Keratinocyte (primary cell): ENCODE measurements around the gene METTL5. TPM values are rescaled to one million over a fixed set of nuclear protein-coding genes. Genes with fewer than 3 reads are reported as not detected.
"Not testable (repeated sequence)": the region's sequence is repeated elsewhere in the genome, so short reads cannot be mapped to it uniquely, and the experiment has no call there.

Experiments used
- DNase-seq: peaks from one replicate; pipeline ENCODE4 v3.0.0-alpha.2; 2011; ENCODE audit warnings: low read depth, missing footprints, low spot score
- FAIRE-seq: peaks from 2 replicates; lab custom pipeline; 2011; peaks lifted over from hg19 to GRCh38; lab: Jason Lieb, UNC
- H2AFZ ChIP-seq: 2 replicates; pipeline ENCODE4 v1.6.0; 2012; ENCODE audit warnings: low read length, control low read depth, inconsistent platforms; ENCODE audit not compliant: control insufficient read depth
- H3K27ac ChIP-seq: 2 replicates; pipeline ENCODE4 v1.5.1; 2011; ENCODE audit warnings: low read length; ENCODE audit not compliant: control insufficient read depth, insufficient read depth
- H3K27me3 ChIP-seq: 3 replicates; pipeline ENCODE4 v1.6.0; 2011; ENCODE audit warnings: low read length; ENCODE audit not compliant: control insufficient read depth, insufficient read depth; ENCODE audit errors: extremely low read depth
- H3K36me3 ChIP-seq, 2 experiments: 2 replicates in 1 of 2; 3 replicates in 1 of 2; pipeline ENCODE4 v1.5.1; 2011; ENCODE audit warnings: low read length in 2 of 2, mild to moderate bottlenecking in 1 of 2; ENCODE audit not compliant: control insufficient read depth in 2 of 2, insufficient read depth in 2 of 2; ENCODE audit errors: extremely low read depth in 1 of 2
- H3K4me1 ChIP-seq: 3 replicates; pipeline ENCODE4 v1.5.1; 2011; ENCODE audit warnings: low read length; ENCODE audit not compliant: control insufficient read depth, insufficient read depth; ENCODE audit errors: extremely low read depth
- H3K4me2 ChIP-seq: 3 replicates; pipeline ENCODE4 v1.6.0; 2011; ENCODE audit warnings: low read depth, low read length; ENCODE audit not compliant: control insufficient read depth, insufficient read depth; ENCODE audit errors: extremely low read depth
- H3K4me3 ChIP-seq, 3 experiments: fragments of 200-600 bp in 1 of 3; sonication (generic) in 1 of 3; 2 replicates in 2 of 3; 3 replicates in 1 of 3; pipeline ENCODE4 v1.5.1; 2011 to 2016; ENCODE audit warnings: low read length in 3 of 3, mild to moderate bottlenecking in 3 of 3, control low read depth in 2 of 3, inconsistent platforms in 1 of 3, low read depth in 1 of 3, mixed read lengths in 1 of 3, mixed run types in 1 of 3, moderate library complexity in 1 of 3; ENCODE audit not compliant: control insufficient read depth in 2 of 3, insufficient read depth in 2 of 3; ENCODE audit errors: extremely low read depth in 1 of 3
- H3K79me2 ChIP-seq: 2 replicates; pipeline ENCODE4 v1.6.0; 2012; ENCODE audit warnings: low read length; ENCODE audit not compliant: control insufficient read depth, insufficient read depth
- H3K9ac ChIP-seq: 3 replicates; pipeline ENCODE4 v1.6.0; 2011; ENCODE audit warnings: low read length; ENCODE audit not compliant: control insufficient read depth, insufficient read depth; ENCODE audit errors: extremely low read depth
- H3K9me1 ChIP-seq: 3 replicates; pipeline ENCODE4 v1.6.0; 2011; ENCODE audit warnings: low read length; ENCODE audit not compliant: control insufficient read depth, insufficient read depth; ENCODE audit errors: extremely low read depth
- H3K9me3 ChIP-seq: 2 replicates; pipeline ENCODE4 v1.5.1; 2012; ENCODE audit warnings: low read depth, low read length; ENCODE audit not compliant: control insufficient read depth
- H4K20me1 ChIP-seq: 3 replicates; pipeline ENCODE4 v1.6.0; 2011; ENCODE audit warnings: low read length; ENCODE audit not compliant: control insufficient read depth, insufficient read depth; ENCODE audit errors: extremely low read depth
- CTCF ChIP-seq, 3 experiments: IDR thresholded peaks in 1 of 3; conservative IDR thresholded peaks in 1 of 3; optimal IDR thresholded peaks in 1 of 3; 2 replicates in 2 of 3; 3 replicates in 1 of 3; pipeline versions ENCODE3 to v1.5.1; 2011; ENCODE audit warnings: low read length in 3 of 3, mild to moderate bottlenecking in 3 of 3, moderate library complexity in 2 of 3, control low read depth in 1 of 3, inconsistent platforms in 1 of 3; ENCODE audit not compliant: insufficient read depth in 2 of 3; ENCODE audit errors: extremely low read depth in 1 of 3
- EZH2 ChIP-seq: IDR thresholded peaks from one replicate; pipeline ENCODE4 v1.6.1; 2012; ENCODE audit warnings: inconsistent platforms, mild to moderate bottlenecking, low read length, moderate library complexity
- dilution Hi-C: fragments of 300-500 bp; cut with MboI; formaldehyde crosslinking; loops from one replicate; pipeline ENCODE4 v1.7.0; 2020; ENCODE audit warnings: low sequenced_read_pairs; ENCODE audit not compliant: extremely low pct_ligation_motif_present
- polyA plus RNA-seq, 5 experiments: library from polyadenylated mRNA; depleted of rRNA in 3 of 5; stranded (reverse) in 3 of 5; stranded (forward) in 1 of 5; unstranded in 1 of 5; fragments of >200 nt; gene quantifications; 1 replicate in 1 of 5; 2 replicates in 3 of 5; 3 replicates in 1 of 5; pipeline versions ENCODE4 v1.2.1 to v1.2.3, GENCODE V29; 2011 to 2012; ENCODE audit warnings: missing spikeins in 2 of 5, low read depth in 1 of 5, low replicate concordance in 1 of 5

Gene METTL5
- polyA plus RNA-seq, 1 donor (not counting 4 experiments of a cell fraction or from before 2014, with no cell fraction given): 119 TPM

DNA sequence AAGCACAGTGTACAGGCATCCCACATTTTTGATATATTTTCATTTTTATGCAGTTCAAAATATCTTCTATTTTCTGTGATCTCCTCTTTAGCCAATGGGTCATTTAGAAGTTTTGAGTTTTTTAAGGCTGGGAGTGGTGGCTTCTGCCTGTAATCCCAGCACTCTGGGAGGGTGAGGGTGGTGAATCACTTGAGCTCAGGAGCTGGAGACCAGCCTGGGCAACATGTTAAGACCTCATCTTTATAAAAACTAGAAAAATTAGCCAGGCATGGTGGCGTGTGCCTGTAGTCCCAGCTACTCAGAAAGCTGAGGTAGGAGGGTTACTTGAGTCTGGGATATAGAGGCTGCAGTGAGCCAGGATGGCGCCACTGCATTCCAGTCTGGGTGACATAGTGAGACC is 20.3 kb upstream of the METTL5 start:
- Histone ChIP-seq H3K27ac (no peak overlapping the region), H3K4me3 (no peak overlapping the region), H3K79me2 (peaks cover 32% of the 10 kb centered on the region), H3K9me3 (no peaks in the 10 kb centered on the region), H3K9ac (no peak overlapping the region), H2AFZ (no peak overlapping the region), H3K36me3 (peaks cover 0 to 3% of the 10 kb centered on the region in 2 experiments), H3K4me2 (no peak overlapping the region), H3K27me3 (no peaks in the 10 kb centered on the region), H3K9me1 (no peaks in the 10 kb centered on the region), H4K20me1 (no peaks in the 10 kb centered on the region), H3K4me1 (no peaks in the 10 kb centered on the region)
- dilution Hi-C loops: no loop called here
- FAIRE-seq (no peak), DNase-seq (no peak)
- TF ChIP-seq EZH2: no peak
- no peak for TF ChIP-seq CTCF (optimal IDR thresholded peaks at IDR 0.05 in 1 of 3, IDR thresholded peaks at IDR 0.05 in 1 of 3, conservative IDR thresholded peaks at IDR 0.05 in 1 of 3; ENCODE audit: extremely low read depth in 1 of 3, insufficient read depth in 2 of 3, low read length in 3 of 3)

DNA sequence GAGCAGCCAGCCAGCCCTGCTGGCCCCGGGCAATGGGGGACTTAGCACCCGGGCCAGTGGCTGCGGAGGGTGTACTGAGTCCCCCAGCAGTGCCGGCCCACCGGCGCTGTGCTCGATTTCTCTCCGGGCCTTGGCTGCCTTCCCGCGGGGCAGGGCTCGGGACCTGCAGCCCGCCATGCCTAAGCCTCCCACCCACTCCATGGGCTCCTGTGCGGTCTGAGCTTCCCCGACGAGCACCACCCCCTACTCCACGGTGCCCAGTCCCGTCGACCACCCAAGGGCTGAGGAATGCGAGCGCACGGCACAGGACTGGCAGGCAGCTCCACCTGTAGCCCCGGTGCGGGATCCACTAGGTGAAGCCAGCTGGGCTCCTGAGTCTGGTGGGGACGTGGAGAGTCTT is 16.9 kb upstream of the METTL5 start:
- H3K79me2 ChIP-seq: peaks cover 30% of the 10 kb centered on the region
- H3K27ac ChIP-seq, H3K4me1 ChIP-seq, H3K36me3 ChIP-seq, DNase-seq, H2AFZ ChIP-seq, FAIRE-seq, H3K9ac ChIP-seq, H3K4me2 ChIP-seq, H3K9me1 ChIP-seq, dilution Hi-C loops, H3K9me3 ChIP-seq, H3K27me3 ChIP-seq, H3K4me3 ChIP-seq, H4K20me1 ChIP-seq: not testable (repeated sequence)

DNA sequence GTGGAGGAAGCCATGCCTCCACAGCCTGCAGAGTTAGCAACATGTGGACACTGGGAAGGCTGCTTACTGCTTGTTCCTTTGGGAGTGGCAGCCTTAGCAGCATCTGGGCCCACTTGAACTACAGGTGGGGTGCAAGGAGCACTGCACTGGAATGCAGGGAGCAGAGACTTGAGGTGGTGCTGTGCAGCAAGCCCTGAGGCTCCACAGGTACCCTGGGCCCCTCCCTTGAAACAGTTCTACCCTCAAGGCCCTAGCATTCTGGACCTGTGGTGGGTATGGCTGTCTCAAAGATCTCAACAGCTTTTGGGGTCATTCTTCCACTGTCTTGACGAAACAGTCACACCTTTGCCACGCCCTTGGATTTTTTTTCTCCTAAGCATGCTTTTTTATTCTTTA is 16.0 kb upstream of the METTL5 start:
- Histone ChIP-seq H3K36me3 (peaks cover 0 to 3% of the 10 kb centered on the region in 2 experiments), H3K9ac (no peak overlapping the region), H3K9me1 (no peaks in the 10 kb centered on the region), H3K27ac (no peak overlapping the region), H3K9me3 (no peaks in the 10 kb centered on the region), H4K20me1 (no peaks in the 10 kb centered on the region), H3K79me2 (peaks cover 32% of the 10 kb centered on the region), H3K27me3 (no peaks in the 10 kb centered on the region), H3K4me1 (peaks cover 3% of the 10 kb centered on the region), H3K4me3 (no peak overlapping the region), H2AFZ (no peak overlapping the region), H3K4me2 (no peak overlapping the region)
- DNase-seq (no peak), FAIRE-seq (no peak)
- dilution Hi-C loops: no loop called here
- no peak for TF ChIP-seq EZH2
- no peak for TF ChIP-seq CTCF (optimal IDR thresholded peaks at IDR 0.05 in 1 of 3, IDR thresholded peaks at IDR 0.05 in 1 of 3, conservative IDR thresholded peaks at IDR 0.05 in 1 of 3; ENCODE audit: extremely low read depth in 1 of 3, insufficient read depth in 2 of 3, low read length in 3 of 3)
